NCI-H1417 treated with DMSO at 0.1 percent for 48 hours (cell line): ENCODE measurements around the gene NFE2L1.
A peak's percentile ranks its signal among the peaks of the same experiment; 100 is the strongest.
"Not testable (repeated sequence)": the region's sequence is repeated elsewhere in the genome, so short reads cannot be mapped to it uniquely, and the experiment has no call there.

Experiments used
- DNase-seq: peaks from one replicate; lab custom pipeline; 2025; lab: John Stamatoyannopoulos, UW

NFE2L1 gene

DNA sequence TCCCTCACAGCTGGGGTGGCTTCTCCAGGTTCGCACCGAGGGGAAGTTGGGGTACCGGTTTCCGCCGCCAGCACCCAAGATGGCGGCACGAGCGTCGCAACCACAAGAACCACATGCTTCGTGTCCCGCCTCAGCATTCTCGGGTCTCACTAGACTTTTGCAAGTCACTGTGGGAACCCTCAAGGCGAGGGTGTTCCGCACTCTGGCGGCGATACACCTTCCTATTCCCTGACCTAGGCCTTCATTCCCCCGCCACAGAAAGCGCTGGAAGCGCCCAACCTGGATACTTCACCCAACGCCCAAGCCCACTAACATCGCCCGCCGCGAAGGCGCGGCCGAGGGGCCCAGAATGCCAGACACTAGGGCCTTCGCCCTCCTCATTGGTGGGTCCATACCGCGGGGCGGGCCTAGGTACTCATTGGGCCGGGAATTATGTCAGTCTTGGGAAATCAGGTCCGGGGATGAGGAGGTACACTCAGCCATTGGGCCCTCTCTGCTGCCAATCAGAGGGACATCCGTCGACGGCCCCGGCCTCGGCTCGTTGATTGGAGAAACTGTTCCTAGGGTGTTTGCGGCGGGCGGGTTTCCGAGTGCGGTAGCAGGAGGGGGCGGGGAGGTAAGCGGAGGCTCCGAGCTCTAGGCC is at the start of gene NFE2L1:
Gene NFE2L1, plus strand, starts transcription at position 619 of the 643 bp plus-strand sequence. CDS start 2,760 bp downstream, outside the sequence.
- DNase-seq, result peak; percentile 97

DNA sequence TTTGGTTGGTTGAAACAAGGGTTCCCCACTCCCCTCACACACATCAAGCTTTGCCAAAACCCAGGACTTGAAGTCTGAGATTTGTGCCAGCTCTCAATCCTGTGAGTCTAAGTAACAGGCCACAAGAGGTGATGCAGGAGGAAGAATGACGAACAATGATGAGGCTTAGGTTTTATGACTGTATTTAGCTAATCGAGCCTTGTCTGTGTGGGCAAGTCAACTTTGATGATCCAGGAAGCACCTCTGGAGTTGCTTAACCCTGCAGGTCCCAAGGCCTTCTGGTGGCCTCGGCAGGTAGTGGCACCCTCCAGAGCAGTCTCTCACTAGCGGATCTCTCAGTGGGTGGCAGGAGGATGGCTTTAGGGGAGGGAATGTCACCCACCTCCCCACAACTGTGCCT is 48.6 kb upstream of the NFE2L1 start:
- no peak for DNase-seq

DNA sequence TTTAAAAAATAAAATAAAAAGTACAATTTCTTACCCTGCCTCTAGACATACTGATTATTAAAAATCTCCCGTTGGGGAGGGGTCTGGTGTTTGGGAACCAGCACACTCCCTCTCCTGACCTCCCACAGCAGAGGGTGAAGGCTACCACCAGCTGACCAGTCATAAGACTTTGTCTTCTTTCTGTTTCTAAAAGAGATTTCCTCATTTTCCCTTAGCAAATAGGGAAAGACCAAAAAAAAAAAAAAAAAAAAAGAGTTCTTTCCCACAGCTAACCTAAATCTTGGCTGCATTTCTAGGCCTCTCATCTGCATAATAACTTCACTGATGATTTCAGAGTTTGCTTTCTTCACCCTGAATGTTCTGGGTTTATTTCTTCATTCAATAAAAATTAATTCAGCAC is 47.0 kb upstream of the NFE2L1 start:
- DNase-seq, result no peak

- DNase-seq, result not testable (repeated sequence)
Measured at GRCh38 chr17:48001657-48002056, 46.5 kb upstream of the NFE2L1 start.

DNA sequence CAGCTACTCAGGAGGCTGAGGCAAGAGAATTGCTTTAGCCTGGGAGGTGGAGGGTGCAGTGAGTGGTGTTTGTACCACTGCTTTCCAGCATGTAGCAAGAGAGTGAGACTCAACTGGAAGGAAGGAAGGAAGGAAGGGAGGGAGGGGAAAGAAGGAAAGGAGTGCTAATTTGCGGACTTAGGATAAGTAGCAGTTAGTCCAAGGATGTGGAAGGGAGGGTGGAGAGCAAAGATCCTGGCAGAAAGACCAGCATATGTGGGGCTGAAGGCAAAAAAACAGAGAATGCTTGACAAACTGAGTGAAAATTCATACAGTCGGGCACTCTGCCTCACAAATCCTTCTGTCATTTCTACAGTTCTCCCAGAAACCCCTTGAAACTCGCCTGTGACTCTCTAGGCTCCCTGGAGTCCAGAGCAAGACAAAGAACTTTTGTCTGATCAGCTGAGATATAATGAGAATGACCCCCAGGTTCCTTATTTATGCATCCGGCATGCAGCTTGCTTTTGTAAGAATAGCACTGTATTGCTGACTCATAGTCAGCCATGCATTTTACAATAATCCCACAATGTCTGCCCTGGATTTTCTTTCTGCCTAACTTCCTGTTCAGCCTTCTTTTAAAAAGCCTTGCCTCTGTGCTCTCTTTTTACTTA is 45.8 kb upstream of the NFE2L1 start:
- no peak for DNase-seq

- peak; percentile 63 for DNase-seq
Measured at GRCh38 chr17:48002916-48003416, 45.2 kb upstream of the NFE2L1 start.

DNA sequence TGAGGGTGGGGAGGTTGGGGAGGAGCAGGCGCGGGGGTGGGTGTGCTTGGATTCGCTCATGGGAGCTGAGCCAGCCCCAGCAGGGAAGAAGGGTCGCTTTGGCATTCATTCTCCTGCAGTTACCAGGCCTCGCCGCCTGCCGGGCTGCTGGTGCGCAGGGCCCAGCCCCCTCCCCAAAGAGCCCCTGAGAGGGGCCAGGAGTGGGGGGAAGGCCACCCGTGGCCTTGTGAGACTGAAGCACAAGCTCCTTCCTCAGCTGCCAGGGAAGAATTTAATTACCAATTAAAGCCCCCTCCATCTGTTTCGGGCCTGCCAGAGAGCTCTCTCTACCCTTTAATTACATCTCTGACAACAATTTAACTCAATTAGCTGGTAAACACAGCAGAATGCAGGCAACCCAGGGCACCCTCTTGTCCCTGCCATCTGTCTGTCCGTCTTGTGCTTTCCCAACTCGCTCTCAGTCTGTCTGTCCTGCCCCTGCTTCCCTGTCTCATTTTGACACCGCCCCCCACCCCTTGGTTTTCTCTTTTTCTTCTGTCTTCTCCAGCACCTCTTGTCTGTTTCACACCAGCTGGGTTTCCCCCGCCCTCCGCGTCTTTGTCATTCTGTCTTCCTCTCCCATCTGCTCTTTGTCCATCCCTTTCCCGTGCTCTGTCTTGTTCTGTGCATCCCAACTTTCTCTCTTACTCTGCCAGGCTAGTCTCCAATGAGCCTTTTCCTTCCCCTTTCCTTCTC is 44.6 kb upstream of the NFE2L1 start:
- peak; percentile 95 for DNase-seq

- no peak for DNase-seq
Measured at GRCh38 chr17:48004983-48005382, 43.2 kb upstream of the NFE2L1 start.

GRCh38 chr17:48006936-48007709 is 41.0 kb upstream of the NFE2L1 start:
- no peak for DNase-seq

GRCh38 chr17:48010193-48010592 is 38.0 kb upstream of the NFE2L1 start:
- no peak for DNase-seq

DNA sequence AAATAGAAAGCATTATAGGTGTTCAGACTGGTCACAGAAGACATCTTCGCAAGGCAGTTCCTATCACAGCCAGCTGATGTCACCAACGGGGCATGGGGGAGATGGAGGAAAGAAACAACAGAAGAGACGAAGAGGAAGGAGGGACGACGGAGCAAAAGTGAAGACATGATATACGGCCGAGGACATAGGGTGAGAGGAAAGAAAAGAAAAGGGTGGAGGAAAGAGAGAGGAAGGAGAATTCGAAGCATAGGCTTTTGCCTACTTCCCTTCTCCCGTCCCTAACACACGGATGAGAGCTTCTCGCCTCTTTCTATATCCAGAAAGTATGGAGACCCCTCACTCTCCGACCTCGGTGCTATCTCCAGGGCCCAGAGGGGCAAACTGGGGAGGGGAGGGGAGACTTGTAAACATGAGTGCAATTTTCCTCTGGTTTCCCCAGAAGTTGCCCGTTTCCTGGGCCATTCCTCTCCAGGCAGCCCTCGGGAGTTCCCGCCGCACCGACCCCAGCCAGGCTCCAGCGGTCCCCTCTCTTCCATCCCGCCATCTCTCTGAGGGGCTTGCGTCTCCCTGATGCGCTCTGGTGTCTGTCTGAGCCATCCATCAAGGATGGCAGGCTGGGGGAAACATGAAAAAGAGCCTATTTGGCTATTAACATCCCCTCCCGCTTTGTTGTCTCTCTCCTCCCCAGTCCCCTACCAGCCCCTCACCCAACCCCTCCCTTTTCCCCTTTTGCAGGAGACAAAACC is 36.6 kb upstream of the NFE2L1 start:
- peak; percentile 78 for DNase-seq

DNA sequence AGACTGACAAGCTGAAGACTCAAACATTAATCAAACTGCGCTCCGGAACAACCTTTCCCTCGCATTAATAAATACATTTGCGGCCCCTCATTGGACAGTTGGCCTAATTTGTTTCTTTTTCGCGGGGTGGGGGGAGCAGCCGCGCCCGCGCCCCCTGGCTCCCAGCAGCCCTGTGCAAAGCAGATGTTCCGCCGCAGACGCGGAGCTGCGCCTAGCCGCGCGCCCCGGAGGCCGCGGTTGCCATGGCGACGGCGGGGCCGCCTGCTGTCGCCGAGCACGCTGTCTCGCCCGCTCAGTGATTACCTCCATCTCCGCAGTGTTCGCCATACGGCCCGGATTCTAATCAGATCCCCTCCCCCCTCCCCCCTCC is 36.0 kb upstream of the NFE2L1 start:
- DNase-seq, result peak; percentile 95

- DNase-seq, result no peak
Measured at GRCh38 chr17:48012654-48013053, 35.5 kb upstream of the NFE2L1 start.

GRCh38 chr17:48013876-48014594 is 34.1 kb upstream of the NFE2L1 start:
- DNase-seq, result no peak

- DNase-seq, result peak; percentile 58
Measured at GRCh38 chr17:48014595-48015111, 33.5 kb upstream of the NFE2L1 start.

DNA sequence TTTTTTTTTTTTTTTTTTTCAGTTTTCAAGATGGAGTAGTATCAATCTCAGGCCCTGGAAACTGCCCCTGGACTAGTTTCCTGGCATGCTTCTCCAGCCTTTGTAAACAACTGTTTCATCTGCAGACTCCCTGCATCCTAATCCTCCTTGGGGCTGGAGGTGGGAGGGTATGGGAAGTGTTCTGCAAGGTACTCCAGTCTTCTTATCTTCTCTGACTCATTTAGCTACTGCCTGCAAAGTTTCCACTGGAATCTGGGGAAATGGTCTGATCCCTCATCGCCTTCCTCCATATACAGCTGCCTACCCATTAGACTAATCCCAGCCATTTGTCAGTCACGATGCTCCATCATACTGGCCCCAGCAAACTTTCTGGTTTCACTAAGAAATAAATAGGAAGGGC is 32.0 kb upstream of the NFE2L1 start:
- DNase-seq, result no peak

DNA sequence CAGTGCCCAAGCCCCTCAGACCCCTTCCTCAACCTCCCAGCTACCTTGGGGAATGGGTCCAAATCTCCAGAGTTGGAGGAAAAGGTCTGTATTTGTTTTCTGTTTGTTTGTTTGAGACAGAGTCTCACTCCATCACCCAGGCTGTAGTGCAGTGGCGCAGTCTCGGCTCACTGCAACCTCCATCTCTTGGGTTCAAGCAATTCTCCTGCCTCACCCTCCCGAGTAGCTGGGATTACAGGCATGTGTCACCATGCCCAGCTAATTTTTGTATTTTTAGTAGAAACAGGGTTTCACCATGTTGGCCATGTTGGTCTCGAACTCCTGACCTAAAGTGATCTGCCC is 30.4 kb upstream of the NFE2L1 start:
- not testable (repeated sequence) for DNase-seq

- DNase-seq, result no peak
Measured at GRCh38 chr17:48021934-48022333, 26.2 kb upstream of the NFE2L1 start.

- no peak for DNase-seq
Measured at GRCh38 chr17:48022901-48023300, 25.3 kb upstream of the NFE2L1 start.

DNA sequence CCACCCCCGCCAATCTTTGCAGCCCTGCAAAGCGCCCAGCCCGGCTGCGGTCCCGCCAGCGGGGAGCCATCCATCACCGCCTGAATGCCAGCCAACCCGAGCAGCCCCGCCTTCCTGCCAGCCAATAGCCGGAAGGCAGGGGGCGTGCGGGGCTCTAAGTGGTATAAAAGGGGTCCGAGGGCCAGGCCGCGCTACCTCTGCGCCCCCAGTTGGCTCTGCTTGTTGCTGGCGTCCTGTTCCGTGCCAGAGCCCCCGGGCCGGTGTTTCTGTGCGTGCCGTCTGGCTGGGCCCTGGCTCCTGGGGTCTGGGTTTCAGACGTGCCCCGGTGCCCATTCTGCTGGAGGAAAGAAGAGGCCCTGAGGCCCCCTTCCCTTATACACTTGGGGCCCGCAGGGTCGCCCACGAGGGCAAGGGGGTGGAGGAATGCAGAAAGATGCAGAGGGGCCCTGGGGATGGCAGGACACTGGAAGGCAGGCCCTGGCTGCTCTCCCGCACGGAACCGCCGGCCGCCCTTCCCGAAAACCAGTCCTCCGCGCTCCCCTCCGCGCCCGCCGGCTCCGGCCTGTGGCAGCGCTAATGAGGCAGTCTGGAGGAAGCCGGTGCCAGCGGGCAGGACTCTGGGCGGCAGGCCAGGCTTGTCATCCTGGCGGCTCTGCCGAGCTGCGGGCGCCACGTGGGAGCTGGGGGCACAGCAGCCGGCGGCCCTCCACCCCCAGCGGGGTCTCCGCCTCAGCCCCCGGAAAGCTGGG is 24.6 kb upstream of the NFE2L1 start:
- DNase-seq, result peak; percentile 47
